ENCODE results near the gene CLN6. TPM values are rescaled to one million over a fixed set of nuclear protein-coding genes. Genes with fewer than 3 reads are reported as not detected.

The CLN6 gene
- total RNA-seq, 4 donors from 2014 or later, result 1.8 to 34.0 (median 13.1) TPM

DNA sequence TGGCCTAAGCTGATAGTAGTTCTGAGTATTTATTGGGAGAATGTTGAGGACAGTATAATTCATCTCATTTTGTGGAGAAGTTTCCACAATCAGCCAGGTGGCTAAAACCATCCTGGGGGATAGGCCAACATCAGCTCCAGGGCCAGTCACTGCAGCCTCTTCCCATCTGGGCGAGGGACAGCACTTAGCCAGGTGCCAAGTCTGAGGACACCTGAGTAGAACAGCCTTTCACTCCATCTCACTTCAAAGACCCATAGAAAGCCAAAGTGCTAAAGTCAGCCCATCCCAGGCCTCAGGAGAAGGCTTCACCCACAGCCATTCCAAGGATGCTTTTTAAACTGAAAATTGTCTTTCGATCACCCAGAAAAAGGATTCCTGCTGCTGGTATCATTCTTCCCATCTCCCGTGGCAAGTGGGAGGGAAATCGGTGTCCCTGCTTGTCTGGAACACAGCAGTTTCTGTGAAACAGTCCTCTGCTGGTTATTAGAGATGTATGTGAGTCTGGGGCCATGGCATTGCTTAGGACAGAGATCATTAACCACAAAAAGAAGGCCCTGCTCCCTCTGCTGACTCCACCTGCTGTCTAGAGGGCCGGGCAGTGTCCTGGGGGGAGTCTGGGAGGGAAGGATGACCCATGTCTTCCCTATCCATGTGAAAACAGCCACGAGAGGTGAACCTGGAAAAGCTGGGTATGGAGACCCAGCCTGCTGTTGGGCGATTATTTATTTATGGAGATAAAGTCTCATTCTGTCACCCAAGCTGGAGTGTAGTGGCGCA, 34.0 kb downstream of the CLN6 start:
- H3K4me3 ChIP-seq, result no peak overlapping the region
- no peaks in the 10 kb centered on the region for H3K27me3 ChIP-seq
- H3K36me3 ChIP-seq, result no peaks in the 10 kb centered on the region
- intact Hi-C loops (cut with DNase I; ENCODE audit: low total_unique reads), result no loop called here
- TF ChIP-seq, protein P1, sequence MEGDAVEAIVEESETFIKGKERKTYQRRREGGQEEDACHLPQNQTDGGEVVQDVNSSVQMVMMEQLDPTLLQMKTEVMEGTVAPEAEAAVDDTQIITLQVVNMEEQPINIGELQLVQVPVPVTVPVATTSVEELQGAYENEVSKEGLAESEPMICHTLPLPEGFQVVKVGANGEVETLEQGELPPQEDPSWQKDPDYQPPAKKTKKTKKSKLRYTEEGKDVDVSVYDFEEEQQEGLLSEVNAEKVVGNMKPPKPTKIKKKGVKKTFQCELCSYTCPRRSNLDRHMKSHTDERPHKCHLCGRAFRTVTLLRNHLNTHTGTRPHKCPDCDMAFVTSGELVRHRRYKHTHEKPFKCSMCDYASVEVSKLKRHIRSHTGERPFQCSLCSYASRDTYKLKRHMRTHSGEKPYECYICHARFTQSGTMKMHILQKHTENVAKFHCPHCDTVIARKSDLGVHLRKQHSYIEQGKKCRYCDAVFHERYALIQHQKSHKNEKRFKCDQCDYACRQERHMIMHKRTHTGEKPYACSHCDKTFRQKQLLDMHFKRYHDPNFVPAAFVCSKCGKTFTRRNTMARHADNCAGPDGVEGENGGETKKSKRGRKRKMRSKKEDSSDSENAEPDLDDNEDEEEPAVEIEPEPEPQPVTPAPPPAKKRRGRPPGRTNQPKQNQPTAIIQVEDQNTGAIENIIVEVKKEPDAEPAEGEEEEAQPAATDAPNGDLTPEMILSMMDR (IDR thresholded peaks at IDR 0.05), result no peak
- TF ChIP-seq POLR2A (IDR thresholded peaks at IDR 0.05), result no peak
- no peaks in the 10 kb centered on the region for H3K9me3 ChIP-seq
- no peak overlapping the region for H3K27ac ChIP-seq
- no peak for DNase-seq
- no peaks in the 10 kb centered on the region for H3K4me1 ChIP-seq

GRCh38 chr15:68192804-68193486, 36.6 kb downstream of the CLN6 start:
- Histone ChIP-seq H3K27ac (no peak overlapping the region), H3K36me3 (no peaks in the 10 kb centered on the region), H3K4me3 (no peak overlapping the region), H3K4me1 (peaks cover 0 to 7% of the 10 kb centered on the region in 2 donors), H3K27me3 (no peaks in the 10 kb centered on the region), H3K9me3 (no peaks in the 10 kb centered on the region)
- TF ChIP-seq, protein P1 (IDR thresholded peaks at IDR 0.05), result no peak
- TF ChIP-seq POLR2A (IDR thresholded peaks at IDR 0.05), result no peak
- no peak for DNase-seq
- intact Hi-C loops (cut with DNase I; ENCODE audit: low total_unique reads), result no loop called here

- Histone ChIP-seq H3K36me3 (no peaks in the 10 kb centered on the region), H3K27ac (no peak overlapping the region), H3K9me3 (no peaks in the 10 kb centered on the region), H3K4me3 (no peak overlapping the region), H3K27me3 (no peaks in the 10 kb centered on the region), H3K4me1 (peaks cover 0 to 11% of the 10 kb centered on the region in 2 donors)
- intact Hi-C loops (cut with DNase I; ENCODE audit: low total_unique reads), result no loop called here
- no peak for DNase-seq
- TF ChIP-seq, protein P1 (IDR thresholded peaks at IDR 0.05), result no peak
- no peak for TF ChIP-seq POLR2A (IDR thresholded peaks at IDR 0.05)
Observed at GRCh38 chr15:68192117-68192516, 37.4 kb downstream of the CLN6 start.

- Histone ChIP-seq H3K4me3 (no peak overlapping the region), H3K27ac (no peak overlapping the region), H3K27me3 (no peaks in the 10 kb centered on the region), H3K36me3 (no peaks in the 10 kb centered on the region), H3K4me1 (peaks cover 0 to 11% of the 10 kb centered on the region in 2 donors), H3K9me3 (no peaks in the 10 kb centered on the region)
- TF ChIP-seq, protein P1 (IDR thresholded peaks at IDR 0.05), result no peak
- TF ChIP-seq POLR2A (IDR thresholded peaks at IDR 0.05), result no peak
- no peak for DNase-seq
- intact Hi-C loops (cut with DNase I; ENCODE audit: low total_unique reads), result no loop called here
Observed at GRCh38 chr15:68191555-68191954, 38.0 kb downstream of the CLN6 start.

GRCh38 chr15:68190048-68190447, 39.5 kb downstream of the CLN6 start:
- TF ChIP-seq, protein P1 (IDR thresholded peaks at IDR 0.05), result no peak
- TF ChIP-seq POLR2A (IDR thresholded peaks at IDR 0.05), result no peak
- no peak overlapping the region for H3K27ac ChIP-seq
- H3K27me3 ChIP-seq, result no peaks in the 10 kb centered on the region
- H3K36me3 ChIP-seq, result no peaks in the 10 kb centered on the region
- no peaks in the 10 kb centered on the region for H3K9me3 ChIP-seq
- intact Hi-C loops (cut with DNase I; ENCODE audit: low total_unique reads), result no loop called here
- DNase-seq, result no peak
- H3K4me3 ChIP-seq, result no peak overlapping the region
- peaks cover 0 to 11% of the 10 kb centered on the region in 2 donors for H3K4me1 ChIP-seq
